Activated CD4-positive, alpha-beta T cell treated with anti-CD3 and anti-CD28 coated beads, Interleukin-2, amount 10 ng/mL, durations not matched to agents 7 days and 5 days (primary cell): Measurements from ENCODE around the gene TRAF7. TPM values are rescaled to one million over a fixed set of nuclear protein-coding genes. Genes with fewer than 3 reads are reported as not detected.

Experiments used
- CTCF ChIA-PET: fragments of 350-600 bp; sonication (Branson Sonifier 250); formaldehyde crosslinking; loops from one replicate; lab custom pipeline; 2021; ENCODE audit warnings: antibody characterized with exemption; lab: Charles Lee
- POLR2A ChIA-PET: fragments of 350-600 bp; sonication (Branson Sonifier 250); formaldehyde crosslinking; loops from one replicate; lab custom pipeline; 2021; ENCODE audit warnings: antibody characterized with exemption; lab: Charles Lee
- DNase-seq: peaks from one replicate; pipeline ENCODE4 v3.0.0-alpha.2; 2020
- H3K27ac Mint-ChIP-seq: one replicate; pipeline ENCODE4 v1.8.0; 2021; ENCODE audit warnings: mild to moderate bottlenecking, moderate library complexity, mixed read lengths
- H3K27me3 Mint-ChIP-seq: one replicate; pipeline ENCODE4 v1.8.0; 2021; ENCODE audit warnings: mixed read lengths
- H3K36me3 Mint-ChIP-seq: one replicate; pipeline ENCODE4 v1.8.0; 2021; ENCODE audit warnings: low read depth, mixed read lengths
- H3K4me1 Mint-ChIP-seq: one replicate; pipeline ENCODE4 v1.8.0; 2021; ENCODE audit warnings: mixed read lengths
- H3K4me3 Mint-ChIP-seq: one replicate; pipeline ENCODE4 v1.8.0; 2021; ENCODE audit warnings: mild to moderate bottlenecking, moderate library complexity, mixed read lengths
- H3K9me3 Mint-ChIP-seq: one replicate; pipeline ENCODE4 v1.8.0; 2021; ENCODE audit warnings: mixed read lengths
- total RNA-seq, 2 experiments: library from RNA; stranded (reverse); gene quantifications; one replicate each; pipeline ENCODE4 v1.2.3, GENCODE V29; 2021

Gene TRAF7
- total RNA-seq, 2 experiments from 2014 or later, result 55.6 to 59.7 TPM

GRCh38 chr16:2188395-2188794, 32.8 kb downstream of the TRAF7 start:
- Mint-ChIP-seq H3K4me1 (no peaks in the 10 kb centered on the region), H3K27me3 (no peaks in the 10 kb centered on the region), H3K27ac (no peak overlapping the region), H3K4me3 (no peak overlapping the region), H3K36me3 (no peaks in the 10 kb centered on the region), H3K9me3 (no peaks in the 10 kb centered on the region)
- DNase-seq, result no peak
- ChIA-PET CTCF (interaction anchor here (0.7 kb wide), 1 partner anchor 248 kb away, joined by 3 read pairs; no protein-coding TSS in a partner anchor), POLR2A (no interaction called here)

- ChIA-PET CTCF (no interaction called here), POLR2A (no interaction called here)
- H3K27ac Mint-ChIP-seq, result no peak overlapping the region
- DNase-seq, result no peak
- H3K4me1 Mint-ChIP-seq, result no peaks in the 10 kb centered on the region
- H3K4me3 Mint-ChIP-seq, result no peak overlapping the region
- peaks cover 4% of the 10 kb centered on the region for H3K27me3 Mint-ChIP-seq
- no peaks in the 10 kb centered on the region for H3K9me3 Mint-ChIP-seq
- H3K36me3 Mint-ChIP-seq, result no peaks in the 10 kb centered on the region
Observed at GRCh38 chr16:2189252-2189893, 33.8 kb downstream of the TRAF7 start.

GRCh38 chr16:2190002-2190658, 34.5 kb downstream of the TRAF7 start:
- Mint-ChIP-seq H3K4me1 (peaks cover 4% of the 10 kb centered on the region), H3K27ac (no peak overlapping the region), H3K27me3 (peaks cover 12% of the 10 kb centered on the region), H3K9me3 (no peaks in the 10 kb centered on the region), H3K4me3 (no peak overlapping the region), H3K36me3 (no peaks in the 10 kb centered on the region)
- DNase-seq, result no peak
- CTCF ChIA-PET, result no interaction called here
- POLR2A ChIA-PET, result no interaction called here

GRCh38 chr16:2190659-2191445, 35.3 kb downstream of the TRAF7 start:
- ChIA-PET CTCF (interaction anchor here (0.8 kb wide), 1 partner anchor 12 kb away, joined by 3 read pairs; no protein-coding TSS in a partner anchor), POLR2A (no interaction called here)
- Mint-ChIP-seq H3K27ac (no peak overlapping the region), H3K27me3 (peaks cover 17% of the 10 kb centered on the region), H3K36me3 (no peaks in the 10 kb centered on the region), H3K9me3 (no peaks in the 10 kb centered on the region), H3K4me1 (peaks cover 4% of the 10 kb centered on the region), H3K4me3 (no peak overlapping the region)
- no peak for DNase-seq

GRCh38 chr16:2191446-2191706, 35.8 kb downstream of the TRAF7 start:
- POLR2A ChIA-PET, result no interaction called here
- H3K9me3 Mint-ChIP-seq, result no peaks in the 10 kb centered on the region
- peaks cover 4% of the 10 kb centered on the region for H3K4me1 Mint-ChIP-seq
- H3K4me3 Mint-ChIP-seq, result no peak overlapping the region
- H3K36me3 Mint-ChIP-seq, result no peaks in the 10 kb centered on the region
- CTCF ChIA-PET, result interaction anchor here (0.8 kb wide), 1 partner anchor 11 kb away, joined by 3 read pairs; no protein-coding TSS in a partner anchor
- DNase-seq, result no peak
- H3K27ac Mint-ChIP-seq, result no peak overlapping the region
- peaks cover 17% of the 10 kb centered on the region for H3K27me3 Mint-ChIP-seq

GRCh38 chr16:2194166-2194834, 38.7 kb downstream of the TRAF7 start:
- Mint-ChIP-seq H3K27ac (no peak overlapping the region), H3K4me3 (no peak overlapping the region), H3K4me1 (peaks cover 4% of the 10 kb centered on the region), H3K36me3 (no peaks in the 10 kb centered on the region), H3K27me3 (peaks cover 36% of the 10 kb centered on the region), H3K9me3 (no peaks in the 10 kb centered on the region)
- POLR2A ChIA-PET, result no interaction called here
- DNase-seq, result peak; percentile 31
- CTCF ChIA-PET, result interaction anchor here (1.0 to 2.0 kb wide), 10 partner anchors 9 to 294 kb away, joined by 3 to 9 read pairs (median 4); partner anchors contain the start of genes CCNF, ECI1 and TRAF7

- peak overlapping the region; percentile 37 for H3K4me3 Mint-ChIP-seq
- H3K4me1 Mint-ChIP-seq, result peaks cover 4% of the 10 kb centered on the region
- H3K27ac Mint-ChIP-seq, result no peak overlapping the region
- POLR2A ChIA-PET, result no interaction called here
- no peaks in the 10 kb centered on the region for H3K9me3 Mint-ChIP-seq
- DNase-seq, result peak; percentile 60
- no peaks in the 10 kb centered on the region for H3K36me3 Mint-ChIP-seq
- H3K27me3 Mint-ChIP-seq, result peaks cover 37% of the 10 kb centered on the region
- CTCF ChIA-PET, result interaction anchor here (1.0 to 2.0 kb wide), 10 partner anchors 8 to 293 kb away, joined by 3 to 9 read pairs (median 4); partner anchors contain the start of genes CCNF, ECI1 and TRAF7
Observed at GRCh38 chr16:2194852-2195321, 39.3 kb downstream of the TRAF7 start.

- CTCF ChIA-PET, result interaction anchor here (1.0 to 2.0 kb wide), 9 partner anchors 10 to 293 kb away, joined by 3 to 9 read pairs (median 4); partner anchors contain the start of genes CCNF, ECI1 and TRAF7
- H3K4me3 Mint-ChIP-seq, result no peak overlapping the region
- H3K27ac Mint-ChIP-seq, result no peak overlapping the region
- peaks cover 4% of the 10 kb centered on the region for H3K4me1 Mint-ChIP-seq
- DNase-seq, result no peak
- H3K36me3 Mint-ChIP-seq, result no peaks in the 10 kb centered on the region
- no peaks in the 10 kb centered on the region for H3K9me3 Mint-ChIP-seq
- POLR2A ChIA-PET, result no interaction called here
- H3K27me3 Mint-ChIP-seq, result peaks cover 40% of the 10 kb centered on the region
Observed at GRCh38 chr16:2195322-2196161, 40.0 kb downstream of the TRAF7 start.

GRCh38 chr16:2196162-2196980, 40.8 kb downstream of the TRAF7 start, which contains the start of gene CASKIN1:
Gene CASKIN1 (minus strand): TSS chr16:2196605. CDS start chr16:2196432, 173 bp downstream.
- peak within 1 kb of the TSS; percentile 44 for H3K4me3 Mint-ChIP-seq

GRCh38 chr16:2196981-2197511, 41.5 kb downstream of the TRAF7 start:
- POLR2A ChIA-PET, result no interaction called here
- CTCF ChIA-PET, result interaction anchor here (1.0 kb wide), 1 partner anchor 39 kb away, joined by 3 read pairs; no protein-coding TSS in a partner anchor

More at GRCh38 chr16:2196162-2196980, 40.8 kb downstream of the TRAF7 start, which contains the start of gene CASKIN1:
- Mint-ChIP-seq H3K4me1 (peaks cover 4% of the 10 kb centered on the region), H3K27ac (no peak within 1 kb of the TSS), H3K9me3 (no peaks in the 10 kb centered on the region), H3K27me3 (peaks cover 40% of the 10 kb centered on the region), H3K36me3 (no peaks in the 10 kb centered on the region)
- ChIA-PET CTCF (no interaction called here), POLR2A (no interaction called here)
- no peak for DNase-seq

GRCh38 chr16:2197765-2198164, 42.2 kb downstream of the TRAF7 start:
- Mint-ChIP-seq H3K4me3 (no peak overlapping the region), H3K9me3 (no peaks in the 10 kb centered on the region), H3K27me3 (peaks cover 43% of the 10 kb centered on the region), H3K27ac (no peak overlapping the region), H3K36me3 (no peaks in the 10 kb centered on the region), H3K4me1 (peaks cover 4% of the 10 kb centered on the region)
- POLR2A ChIA-PET, result no interaction called here
- no peak for DNase-seq
- CTCF ChIA-PET, result interaction anchor here (1.0 kb wide), 1 partner anchor 40 kb away, joined by 3 read pairs; no protein-coding TSS in a partner anchor

More at GRCh38 chr16:2196981-2197511, 41.5 kb downstream of the TRAF7 start:
- Mint-ChIP-seq H3K36me3 (no peaks in the 10 kb centered on the region), H3K9me3 (no peaks in the 10 kb centered on the region), H3K27me3 (peaks cover 42% of the 10 kb centered on the region), H3K27ac (no peak overlapping the region), H3K4me3 (peak overlapping the region; percentile 44), H3K4me1 (peaks cover 4% of the 10 kb centered on the region)
- no peak for DNase-seq
